Spleen (tissue), 3 donors: Measurements from ENCODE around the gene MAT2B.

Experiments used
- POLR2A ChIP-seq, 3 donors: fragments of 450-650 bp; IDR thresholded peaks; one replicate each; pipeline ENCODE4 v1.5.1; 2017; ENCODE audit warnings: antibody characterized with exemption in 3 of 3, mild to moderate bottlenecking in 1 of 3
- POLR2AphosphoS5 ChIP-seq, 3 donors: sonication (generic); formaldehyde crosslinking; IDR thresholded peaks; one replicate each; pipeline ENCODE4 v1.5.1; 2017; ENCODE audit warnings: antibody characterized with exemption in 3 of 3

GRCh38 chr5:163532171-163533084, 27.0 kb downstream of the MAT2B start:
- TF ChIP-seq POLR2A (IDR thresholded peaks at IDR 0.05) (no peak), POLR2AphosphoS5 (IDR thresholded peaks at IDR 0.05) (no peak)
